Endothelial cell (in vitro differentiated cells): ENCODE measurements around the gene PLIN4. TPM values are rescaled to one million over a fixed set of nuclear protein-coding genes. Genes with fewer than 3 reads are reported as not detected.

Experiments used
- DNase-seq: peaks from one replicate; pipeline ENCODE4 v3.0.0; 2021; ENCODE audit warnings: low spot score
- H3K27ac Mint-ChIP-seq: one replicate; pipeline ENCODE4 v1.8.0; 2021; ENCODE audit warnings: mixed read lengths, inconsistent platforms; ENCODE audit not compliant: unreplicated experiment
- H3K27me3 Mint-ChIP-seq: one replicate; pipeline ENCODE4 v1.8.0; 2021; ENCODE audit warnings: mild to moderate bottlenecking, moderate library complexity, mixed read lengths, inconsistent platforms; ENCODE audit not compliant: unreplicated experiment
- H3K36me3 Mint-ChIP-seq: one replicate; pipeline ENCODE4 v1.8.0; 2021; ENCODE audit warnings: mild to moderate bottlenecking, low read depth, mixed read lengths, inconsistent platforms; ENCODE audit not compliant: unreplicated experiment
- H3K4me1 Mint-ChIP-seq: one replicate; pipeline ENCODE4 v1.8.0; 2021; ENCODE audit warnings: mild to moderate bottlenecking, mixed read lengths, inconsistent platforms; ENCODE audit not compliant: unreplicated experiment
- H3K4me3 Mint-ChIP-seq: one replicate; pipeline ENCODE4 v1.8.0; 2021; ENCODE audit warnings: mild to moderate bottlenecking, mixed read lengths, inconsistent platforms; ENCODE audit not compliant: unreplicated experiment
- H3K9me3 Mint-ChIP-seq: one replicate; pipeline ENCODE4 v1.8.0; 2021; ENCODE audit warnings: mixed read lengths, inconsistent platforms; ENCODE audit not compliant: unreplicated experiment
- CTCF ChIP-seq: fragments of 200-600 bp; sonication (generic); IDR thresholded peaks from one replicate; pipeline ENCODE4 v1.5.0; 2021; ENCODE audit warnings: antibody characterized with exemption; ENCODE audit not compliant: unreplicated experiment
- total RNA-seq: library from RNA; stranded (reverse); fragmentation: NEBNext Ultra II Directional; extraction: Animal tissue kit (Norgen Biotek cat#: 25700); gene quantifications from one replicate; pipeline ENCODE4 v1.2.1, GENCODE V29; 2021; ENCODE audit not compliant: unreplicated experiment

The PLIN4 gene
- total RNA-seq, 1 donor from 2014 or later, result 0.13 TPM

GRCh38 chr19:4503132-4503824 is 15.0 kb downstream of the PLIN4 start:
- Mint-ChIP-seq H3K9me3 (no peaks in the 10 kb centered on the region), H3K36me3 (peaks cover 26% of the 10 kb centered on the region), H3K27ac (no peak overlapping the region), H3K4me3 (no peak overlapping the region), H3K27me3 (peaks cover 24% of the 10 kb centered on the region), H3K4me1 (peaks cover 4% of the 10 kb centered on the region)
- no peak for DNase-seq
- TF ChIP-seq CTCF, result no peak

GRCh38 chr19:4502282-4503131 is 15.8 kb downstream of the PLIN4 start:
- peaks cover 19% of the 10 kb centered on the region for H3K27me3 Mint-ChIP-seq
- peaks cover 4% of the 10 kb centered on the region for H3K4me1 Mint-ChIP-seq
- TF ChIP-seq CTCF, result no peak
- no peak for DNase-seq
- H3K27ac Mint-ChIP-seq, result peak overlapping the region; percentile 30
- peaks cover 26% of the 10 kb centered on the region for H3K36me3 Mint-ChIP-seq
- H3K4me3 Mint-ChIP-seq, result no peak overlapping the region
- H3K9me3 Mint-ChIP-seq, result no peaks in the 10 kb centered on the region

GRCh38 chr19:4501691-4502090 is 16.6 kb downstream of the PLIN4 start:
- Mint-ChIP-seq H3K4me3 (no peak overlapping the region), H3K36me3 (peaks cover 20% of the 10 kb centered on the region), H3K9me3 (no peaks in the 10 kb centered on the region), H3K27ac (no peak overlapping the region), H3K4me1 (peaks cover 4% of the 10 kb centered on the region), H3K27me3 (peaks cover 16% of the 10 kb centered on the region)
- DNase-seq, result no peak
- no peak for TF ChIP-seq CTCF

- Mint-ChIP-seq H3K27me3 (peaks cover 12% of the 10 kb centered on the region), H3K4me3 (no peak overlapping the region), H3K36me3 (peaks cover 14% of the 10 kb centered on the region), H3K4me1 (no peaks in the 10 kb centered on the region), H3K9me3 (no peaks in the 10 kb centered on the region), H3K27ac (no peak overlapping the region)
- DNase-seq, result no peak
- TF ChIP-seq CTCF, result no peak
Measured at GRCh38 chr19:4500841-4501591, 17.3 kb downstream of the PLIN4 start.
